GM12878 (cell line): Measurements from ENCODE around the gene NLGN3. TPM values are rescaled to one million over a fixed set of nuclear protein-coding genes. Genes with fewer than 3 reads are reported as not detected.

Source experiments
- ATAC-seq: fragments of 200-7000 bp; cut with Tn5 transposase; 3 replicates; pipeline ENCODE4 v1.9.1; 2020; ENCODE audit warnings: mild to moderate bottlenecking, moderate library complexity
- BruUV-seq: library from RNA; stranded (reverse); fragments of 400-500 nt; replicated peaks from 2 replicates; lab custom pipeline; 2021; lab: Mats Ljungman, UMichigan
- CTCF ChIA-PET: fragments of 300-600 bp; sonication (Branson Sonifier 250); formaldehyde crosslinking; extraction: SDS; loops from one replicate; lab custom pipeline; 2021; ENCODE audit warnings: inconsistent platforms; lab: Yijun Ruan, JAX
- POLR2A ChIA-PET: fragments of 350-600 bp; formaldehyde crosslinking; extraction: SDS; loops from one replicate; lab custom pipeline; 2021; ENCODE audit warnings: inconsistent platforms; lab: Charles Lee
- RAD21 ChIA-PET: fragments of 300-600 bp; sonication (Branson Sonifier 250); formaldehyde crosslinking; loops from one replicate; lab custom pipeline; 2023; ENCODE audit warnings: antibody characterized with exemption; ENCODE audit not compliant: unreplicated experiment; lab: Charles Lee
- SMC1A ChIA-PET: fragments of 300-600 bp; sonication (Branson Sonifier 250); formaldehyde crosslinking; loops from one replicate; lab custom pipeline; 2023; ENCODE audit not compliant: unreplicated experiment, uncharacterized antibody; lab: Charles Lee
- DNase-seq: peaks from one replicate; pipeline ENCODE4 v3.0.0-alpha.2; 2011; ENCODE audit warnings: low read depth, low spot score
- FAIRE-seq: peaks from 3 replicates; lab custom pipeline; 2011; peaks lifted over from hg19 to GRCh38; lab: Jason Lieb, UNC
- H2AFZ ChIP-seq: 2 replicates; pipeline ENCODE4 v1.6.0; 2011; ENCODE audit warnings: low read depth, low read length, control low read depth; ENCODE audit not compliant: control insufficient read depth
- H3K27ac ChIP-seq: 2 replicates; pipeline ENCODE4 v1.5.1; 2011; ENCODE audit warnings: control low read depth; ENCODE audit not compliant: control insufficient read depth, insufficient read depth
- H3K27me3 ChIP-seq, 2 experiments: replicated peaks in 1 of 2; 2 replicates each; pipeline versions ENCODE4 v1.6.0 to v1.6.1; 2011; ENCODE audit warnings: low read length in 1 of 2; ENCODE audit not compliant: control insufficient read depth in 2 of 2, insufficient read depth in 2 of 2
- H3K36me3 ChIP-seq, 2 experiments: 2 replicates each; pipeline ENCODE4 v1.5.1; 2011; ENCODE audit warnings: low read length in 1 of 2; ENCODE audit not compliant: control insufficient read depth in 2 of 2, insufficient read depth in 2 of 2
- H3K4me1 ChIP-seq: 2 replicates; pipeline ENCODE4 v1.6.1; 2011; ENCODE audit warnings: mild to moderate bottlenecking, low read length, moderate library complexity, mixed read lengths; ENCODE audit not compliant: control insufficient read depth, insufficient read depth
- H3K4me2 ChIP-seq: 2 replicates; pipeline ENCODE4 v1.6.0; 2011; ENCODE audit warnings: control low read depth; ENCODE audit not compliant: control insufficient read depth, insufficient read depth
- H3K4me3 ChIP-seq: fragments of 200-600 bp; sonication (generic); 2 replicates; pipeline ENCODE4 v1.5.1; 2016
- H3K79me2 ChIP-seq: 2 replicates; pipeline ENCODE4 v1.6.0; 2011; ENCODE audit warnings: low read length; ENCODE audit not compliant: control insufficient read depth, insufficient read depth
- H3K9ac ChIP-seq: 2 replicates; pipeline ENCODE4 v1.8.0; 2011; ENCODE audit warnings: low read length, control low read depth, mixed read lengths; ENCODE audit not compliant: control insufficient read depth, insufficient read depth
- H3K9me3 ChIP-seq: replicated peaks from 3 replicates; pipeline ENCODE4 v1.5.1; 2011; ENCODE audit warnings: mild to moderate bottlenecking, low read length; ENCODE audit not compliant: control insufficient read depth, insufficient read depth
- H4K20me1 ChIP-seq: 2 replicates; pipeline ENCODE4 v1.6.0; 2011; ENCODE audit not compliant: control insufficient read depth, insufficient read depth
- CBX5 ChIP-seq: sonication (generic); IDR thresholded peaks from 2 replicates; pipeline ENCODE4 v1.6.1; 2016; ENCODE audit warnings: low read depth, moderate library complexity, mild to moderate bottlenecking, inconsistent platforms
- CHD2 ChIP-seq: IDR thresholded peaks from 2 replicates; pipeline ENCODE4 v1.6.1; 2011; ENCODE audit warnings: low read depth, low read length, improper control_type of control experiment, borderline replicate concordance
- JUNB ChIP-seq: IDR thresholded peaks from 2 replicates; pipeline ENCODE4 v1.6.1; 2016; ENCODE audit warnings: antibody characterized with exemption, mild to moderate bottlenecking
- NR2F1 ChIP-seq: fragments of 450-650 bp; conservative IDR thresholded peaks from 2 replicates; pipeline ENCODE4 v1.6.1; 2017; ENCODE audit warnings: mild to moderate bottlenecking
- PAX8 ChIP-seq: fragments of 450-650 bp; IDR thresholded peaks from 2 replicates; pipeline ENCODE4 v1.6.1; 2017; ENCODE audit warnings: mild to moderate bottlenecking, moderate library complexity
- POLR2AphosphoS2 ChIP-seq: IDR thresholded peaks from 2 replicates; pipeline ENCODE4 v1.6.1; 2011; ENCODE audit warnings: low read depth, mild to moderate bottlenecking, low read length, improper control_type of control experiment, moderate library complexity
- RCOR1 ChIP-seq: conservative IDR thresholded peaks from 2 replicates; pipeline ENCODE4 v1.6.1; 2012; ENCODE audit warnings: low read depth, low read length, improper control_type of control experiment
- SMAD1 ChIP-seq: fragments of 450-650 bp; IDR thresholded peaks from 2 replicates; pipeline ENCODE4 v1.6.1; 2018; ENCODE audit warnings: mild to moderate bottlenecking, low read depth; ENCODE audit not compliant: partially characterized antibody
- TAF1 ChIP-seq: IDR thresholded peaks from 2 replicates; pipeline ENCODE4 v1.6.1; 2011; ENCODE audit warnings: mild to moderate bottlenecking, low read depth, low read length, borderline replicate concordance
- ZBTB40 ChIP-seq: fragments of 450-650 bp; IDR thresholded peaks from 2 replicates; pipeline ENCODE4 v1.6.1; 2016; ENCODE audit warnings: mild to moderate bottlenecking, moderate library complexity, borderline replicate concordance
- ZNF592 ChIP-seq: fragments of 450-650 bp; IDR thresholded peaks from 2 replicates; pipeline ENCODE4 v1.6.1; 2017; ENCODE audit warnings: mild to moderate bottlenecking, moderate library complexity
- WGBS: methylation state at CpG from one replicate; pipeline ENCODE4 v1.1.6; 2016; ENCODE audit warnings: low lambda C conversion rate; ENCODE audit not compliant: insufficient replicate concordance, insufficient coverage; ENCODE audit errors: missing lambda C conversion rate; 5-methylcytosine and 5-hydroxymethylcytosine counted together
- in situ Hi-C: fragments of 300-500 bp; cut with MboI; formaldehyde crosslinking; loops from 9 replicates; pipeline ENCODE4 v1.14.3; 2018; ENCODE audit warnings: mixed read lengths
- intact Hi-C: fragments of 100-400 bp; cut with micrococcal nuclease; formaldehyde crosslinking; loops from one replicate; pipeline ENCODE4 v1.14.2; 2022; ENCODE audit not compliant: unreplicated experiment
- polyA plus RNA-seq, 11 experiments: library from polyadenylated mRNA; depleted of rRNA in 4 of 11; unstranded in 6 of 11; stranded (reverse) in 5 of 11; fragments of >200 nt; fragmentation: Nextera tagmentation in 4 of 11; fragmentation: Illumina TruSeq in 1 of 11; extraction: Ambion mirVana in 4 of 11; extraction: Trizol in 1 of 11; gene quantifications; 1 replicate in 1 of 11; 2 replicates in 10 of 11; pipeline versions ENCODE4 v1.2.1 to v1.2.3, GENCODE V29; 2011 to 2016; ENCODE audit warnings: inconsistent platforms in 2 of 11, missing spikeins in 2 of 11, low read depth in 1 of 11
- total RNA-seq, 4 experiments: library from RNA; depleted of rRNA in 3 of 4; stranded (reverse); fragments of >200 nt in 3 of 4; fragmentation: Illumina TruSeq in 1 of 4; extraction: Trizol in 1 of 4; gene quantifications; 2 replicates each; pipeline versions ENCODE4 v1.2.1 to v1.2.3, GENCODE V29; 2013 to 2021

The NLGN3 gene
- total and polyA plus RNA-seq, 10 of the 15 experiments (the other 5 are each of a cell fraction or from before 2014, with no cell fraction given) = 0.07 to 0.73 (median 0.28) TPM

GRCh38 chrX:71160475-71160874 lies 15.8 kb downstream of the NLGN3 start:
- no peak for TF ChIP-seq POLR2AphosphoS2
- TF ChIP-seq JUNB = no peak
- no peak for TF ChIP-seq CHD2
- TF ChIP-seq NR2F1 = no peak
- TF ChIP-seq, all 136 proteins: peak for 0
- H3K9me3 ChIP-seq = no peaks in the 10 kb centered on the region
- WGBS = 55% methylated on average over 3 of the region's 3 CpGs
- CTCF ChIA-PET = no interaction called here
- no peak for FAIRE-seq
- no peaks in the 10 kb centered on the region for H3K4me1 ChIP-seq
- SMC1A ChIA-PET = no interaction called here
- H3K36me3 ChIP-seq = no peaks in the 10 kb centered on the region; a peak in 2 of 4 replicates
- in situ Hi-C loops (no loop called here), intact Hi-C loops (no loop called here)
- H3K27ac ChIP-seq = no peak overlapping the region
- DNase-seq = no peak
- H3K4me3 ChIP-seq = no peak overlapping the region
- BruUV-seq = no TSS peak
- H2AFZ ChIP-seq = no peak overlapping the region
- ATAC-seq = no peak
- POLR2A ChIA-PET = interaction anchor here (0.7 kb wide), 1 partner anchor 1473 kb away, joined by 4 read pairs; no protein-coding TSS in a partner anchor
- H4K20me1 ChIP-seq = no peaks in the 10 kb centered on the region
- RAD21 ChIA-PET = no interaction called here
- no peak overlapping the region for H3K9ac ChIP-seq
- H3K79me2 ChIP-seq = no peaks in the 10 kb centered on the region
- no peak overlapping the region for H3K4me2 ChIP-seq
- H3K27me3 ChIP-seq = no peaks in the 10 kb centered on the region

- DNase-seq (no peak), ATAC-seq (no peak), FAIRE-seq (no peak)
- no peak overlapping the region for H3K4me2 ChIP-seq
- POLR2A ChIA-PET = no interaction called here
- no peaks in the 10 kb centered on the region for H3K27me3 ChIP-seq
- H2AFZ ChIP-seq = no peak overlapping the region
- SMC1A ChIA-PET = no interaction called here
- no peak overlapping the region for H3K9ac ChIP-seq
- WGBS = 76% methylated on average over 4 of the region's 4 CpGs
- no peaks in the 10 kb centered on the region for H3K9me3 ChIP-seq
- no peaks in the 10 kb centered on the region for H4K20me1 ChIP-seq
- in situ Hi-C loops (no loop called here), intact Hi-C loops (no loop called here)
- no peaks in the 10 kb centered on the region for H3K79me2 ChIP-seq
- CTCF ChIA-PET = no interaction called here
- H3K4me1 ChIP-seq = no peaks in the 10 kb centered on the region
- no TSS peak for BruUV-seq
- no peak overlapping the region for H3K4me3 ChIP-seq
- RAD21 ChIA-PET = no interaction called here
- no peak overlapping the region for H3K27ac ChIP-seq
- no peaks in the 10 kb centered on the region; a peak in 3 of 4 replicates for H3K36me3 ChIP-seq
- TF ChIP-seq SMAD1 (no peak), ZBTB40 (no peak), PAX8 (no peak), TAF1 (no peak), ZNF592 (no peak), CBX5 (no peak), RCOR1 (no peak)
Observed at GRCh38 chrX:71162981-71163380, 18.3 kb downstream of the NLGN3 start.
